GM21723 (cell line): ENCODE measurements around the gene HIVEP1.
"Not testable (repeated sequence)": the region's sequence is repeated elsewhere in the genome, so short reads cannot be mapped to it uniquely, and the experiment has no call there.

Source experiments
- ATAC-seq: cut with Tn5 transposase; IDR thresholded peaks from one replicate; pipeline ENCODE4 v1.9.1; 2021; ENCODE audit warnings: mild to moderate bottlenecking, moderate library complexity; ENCODE audit not compliant: unreplicated experiment

HIVEP1 gene

GRCh38 chr6:12082368-12082767 is 70.3 kb downstream of the HIVEP1 start:
- no peak for ATAC-seq

GRCh38 chr6:12083302-12083701 is 71.2 kb downstream of the HIVEP1 start:
- ATAC-seq: no peak

- no peak for ATAC-seq
Measured at GRCh38 chr6:12083763-12084162, 71.7 kb downstream of the HIVEP1 start.

GRCh38 chr6:12084681-12085080 is 72.6 kb downstream of the HIVEP1 start:
- no peak for ATAC-seq

GRCh38 chr6:12088531-12088930 is 76.4 kb downstream of the HIVEP1 start:
- ATAC-seq: no peak

- ATAC-seq: no peak
Measured at GRCh38 chr6:12090714-12091113, 78.6 kb downstream of the HIVEP1 start.

- ATAC-seq: no peak
Measured at GRCh38 chr6:12092762-12093161, 80.7 kb downstream of the HIVEP1 start.

- ATAC-seq: no peak
Measured at GRCh38 chr6:12094689-12095088, 82.6 kb downstream of the HIVEP1 start.

GRCh38 chr6:12096342-12096741 is 84.2 kb downstream of the HIVEP1 start:
- no peak for ATAC-seq

- no peak for ATAC-seq
Measured at GRCh38 chr6:12097791-12098190, 85.7 kb downstream of the HIVEP1 start.

GRCh38 chr6:12099623-12100338 is 87.7 kb downstream of the HIVEP1 start:
- ATAC-seq: no peak

GRCh38 chr6:12101048-12101447 is 88.9 kb downstream of the HIVEP1 start:
- no peak for ATAC-seq

- ATAC-seq: no peak
Measured at GRCh38 chr6:12101653-12102312, 89.7 kb downstream of the HIVEP1 start.

GRCh38 chr6:12102350-12102749 is 90.2 kb downstream of the HIVEP1 start:
- no peak for ATAC-seq

GRCh38 chr6:12103158-12103557 is 91.0 kb downstream of the HIVEP1 start:
- ATAC-seq: no peak

GRCh38 chr6:12105271-12105670 is 93.2 kb downstream of the HIVEP1 start:
- no peak for ATAC-seq

- not testable (repeated sequence) for ATAC-seq
Measured at GRCh38 chr6:12108376-12108775, 96.3 kb downstream of the HIVEP1 start.

GRCh38 chr6:12110523-12111362 is 98.6 kb downstream of the HIVEP1 start:
- ATAC-seq: no peak

- no peak for ATAC-seq
Measured at GRCh38 chr6:12111363-12111670, 99.2 kb downstream of the HIVEP1 start.

- no peak for ATAC-seq
Measured at GRCh38 chr6:12112540-12113189, 100.6 kb downstream of the HIVEP1 start.

- ATAC-seq: no peak
Measured at GRCh38 chr6:12113190-12113577, 101.1 kb downstream of the HIVEP1 start.
